Measurements from ENCODE around the gene TCP11L1.

Gene TCP11L1

GRCh38 chr11:33094157-33094556 is 54.8 kb downstream of the TCP11L1 start:
- no peak for TF ChIP-seq EZH2phosphoT487 (IDR thresholded peaks at IDR 0.05; ENCODE audit: low read length)
- TF ChIP-seq, protein P1, sequence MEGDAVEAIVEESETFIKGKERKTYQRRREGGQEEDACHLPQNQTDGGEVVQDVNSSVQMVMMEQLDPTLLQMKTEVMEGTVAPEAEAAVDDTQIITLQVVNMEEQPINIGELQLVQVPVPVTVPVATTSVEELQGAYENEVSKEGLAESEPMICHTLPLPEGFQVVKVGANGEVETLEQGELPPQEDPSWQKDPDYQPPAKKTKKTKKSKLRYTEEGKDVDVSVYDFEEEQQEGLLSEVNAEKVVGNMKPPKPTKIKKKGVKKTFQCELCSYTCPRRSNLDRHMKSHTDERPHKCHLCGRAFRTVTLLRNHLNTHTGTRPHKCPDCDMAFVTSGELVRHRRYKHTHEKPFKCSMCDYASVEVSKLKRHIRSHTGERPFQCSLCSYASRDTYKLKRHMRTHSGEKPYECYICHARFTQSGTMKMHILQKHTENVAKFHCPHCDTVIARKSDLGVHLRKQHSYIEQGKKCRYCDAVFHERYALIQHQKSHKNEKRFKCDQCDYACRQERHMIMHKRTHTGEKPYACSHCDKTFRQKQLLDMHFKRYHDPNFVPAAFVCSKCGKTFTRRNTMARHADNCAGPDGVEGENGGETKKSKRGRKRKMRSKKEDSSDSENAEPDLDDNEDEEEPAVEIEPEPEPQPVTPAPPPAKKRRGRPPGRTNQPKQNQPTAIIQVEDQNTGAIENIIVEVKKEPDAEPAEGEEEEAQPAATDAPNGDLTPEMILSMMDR (IDR thresholded peaks at IDR 0.05; ENCODE audit: low read length): no peak
- no peak for TF ChIP-seq EZH2 (optimal IDR thresholded peaks at IDR 0.05; ENCODE audit: low read depth, low read length)
- H4K20me1 ChIP-seq (ENCODE audit: insufficient read depth, low read length): no peaks in the 10 kb centered on the region
- H3K36me3 ChIP-seq (replicated peaks; ENCODE audit: insufficient read depth, low read length): 0 out of 2 replicates have a peak, but pooled peaks cover 4% of the 10 kb centered on the region
- no peak overlapping the region for H3K9ac ChIP-seq (ENCODE audit: low read length)
- H3K27me3 ChIP-seq (replicated peaks; ENCODE audit: insufficient read depth, low read length): no peaks in the 10 kb centered on the region
- no peak overlapping the region for H3K27ac ChIP-seq (ENCODE audit: low read length)
- H3K4me3 ChIP-seq (ENCODE audit: low read length): no peak overlapping the region
- H3K4me2 ChIP-seq (ENCODE audit: low read depth, low read length): no peak overlapping the region
- H2AFZ ChIP-seq (ENCODE audit: low read length): no peak overlapping the region
- no peaks in the 10 kb centered on the region for H3K9me3 ChIP-seq (replicated peaks; ENCODE audit: insufficient read depth, low read length)
- H3K9me2 ChIP-seq (replicated peaks; ENCODE audit: insufficient read depth, low read length): no peaks in the 10 kb centered on the region
- H3K79me2 ChIP-seq (ENCODE audit: low read length): no peaks in the 10 kb centered on the region
- no peaks in the 10 kb centered on the region for H3F3A ChIP-seq (ENCODE audit: insufficient read depth, low read length)
- DNase-seq: no peak
- no peaks in the 10 kb centered on the region for H3K4me1 ChIP-seq (ENCODE audit: low read length)

- H3K79me2 ChIP-seq (ENCODE audit: low read length): no peaks in the 10 kb centered on the region
- no peak overlapping the region for H3K27ac ChIP-seq (ENCODE audit: low read length)
- no peaks in the 10 kb centered on the region for H3K36me3 ChIP-seq (replicated peaks; ENCODE audit: insufficient read depth, low read length)
- no peak overlapping the region for H2AFZ ChIP-seq (ENCODE audit: low read length)
- H3K4me2 ChIP-seq (ENCODE audit: low read depth, low read length): no peak overlapping the region
- H3K4me3 ChIP-seq (ENCODE audit: low read length): no peak overlapping the region
- DNase-seq: no peak
- H3K9me2 ChIP-seq (replicated peaks; ENCODE audit: insufficient read depth, low read length): no peaks in the 10 kb centered on the region
- no peaks in the 10 kb centered on the region for H3F3A ChIP-seq (ENCODE audit: insufficient read depth, low read length)
- H3K27me3 ChIP-seq (replicated peaks; ENCODE audit: insufficient read depth, low read length): no peaks in the 10 kb centered on the region
- no peaks in the 10 kb centered on the region for H3K9me3 ChIP-seq (replicated peaks; ENCODE audit: insufficient read depth, low read length)
- H4K20me1 ChIP-seq (ENCODE audit: insufficient read depth, low read length): no peaks in the 10 kb centered on the region
- TF ChIP-seq, protein P1 (IDR thresholded peaks at IDR 0.05; ENCODE audit: low read length): no peak
- TF ChIP-seq EZH2phosphoT487 (IDR thresholded peaks at IDR 0.05; ENCODE audit: low read length): no peak
- TF ChIP-seq EZH2 (optimal IDR thresholded peaks at IDR 0.05; ENCODE audit: low read depth, low read length): no peak
- no peak overlapping the region for H3K9ac ChIP-seq (ENCODE audit: low read length)
- no peaks in the 10 kb centered on the region for H3K4me1 ChIP-seq (ENCODE audit: low read length)
These were observed 64.5 kb downstream of the TCP11L1 start for GRCh38 chr11:33103836-33104235.

DNA sequence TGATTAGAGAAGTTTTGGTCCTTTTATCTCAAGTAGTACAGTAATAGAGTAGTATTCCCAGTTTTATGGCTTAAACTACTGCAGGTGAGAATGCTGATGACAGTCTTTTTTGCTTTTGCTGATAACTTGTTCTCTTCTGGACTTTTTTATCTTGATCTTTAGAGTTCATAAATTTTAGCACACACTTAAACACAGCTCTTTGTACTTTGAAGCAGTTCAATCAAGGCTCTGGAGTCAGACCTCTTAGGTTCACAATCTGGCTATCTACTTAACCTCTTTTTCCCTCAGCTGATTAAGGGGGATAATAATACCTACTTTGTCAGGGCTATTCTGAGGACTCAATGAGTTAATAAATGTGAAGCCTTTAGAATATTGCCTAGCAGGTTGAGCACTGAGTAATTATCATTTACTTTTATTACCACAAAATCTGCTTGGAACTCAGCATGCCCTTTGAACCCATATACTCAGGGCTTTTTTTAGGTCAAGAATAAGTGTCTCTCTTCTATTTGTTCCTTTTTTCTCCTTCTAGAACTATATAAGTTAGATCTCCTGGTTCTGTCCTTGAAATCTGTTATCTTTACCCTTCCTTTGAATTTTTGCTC is 70.0 kb downstream of the TCP11L1 start:
- no peak overlapping the region for H2AFZ ChIP-seq (ENCODE audit: low read length)

More for the DNA sequence above, 70.0 kb downstream of the TCP11L1 start:
- Histone ChIP-seq H3K27ac (ENCODE audit: low read length) (no peak overlapping the region), H3K4me2 (ENCODE audit: low read depth, low read length) (no peak overlapping the region), H3K4me3 (ENCODE audit: low read length) (no peak overlapping the region), H3K4me1 (ENCODE audit: low read length) (no peaks in the 10 kb centered on the region), H3K27me3 (replicated peaks; ENCODE audit: insufficient read depth, low read length) (no peaks in the 10 kb centered on the region), H3K36me3 (replicated peaks; ENCODE audit: insufficient read depth, low read length) (no peaks in the 10 kb centered on the region), H4K20me1 (ENCODE audit: insufficient read depth, low read length) (no peaks in the 10 kb centered on the region), H3K79me2 (ENCODE audit: low read length) (no peaks in the 10 kb centered on the region), H3F3A (ENCODE audit: insufficient read depth, low read length) (no peaks in the 10 kb centered on the region), H3K9me3 (replicated peaks; ENCODE audit: insufficient read depth, low read length) (no peaks in the 10 kb centered on the region), H3K9me2 (replicated peaks; ENCODE audit: insufficient read depth, low read length) (no peaks in the 10 kb centered on the region), H3K9ac (ENCODE audit: low read length) (no peak overlapping the region)
- TF ChIP-seq, protein P1 (IDR thresholded peaks at IDR 0.05; ENCODE audit: low read length): no peak
- TF ChIP-seq EZH2 (optimal IDR thresholded peaks at IDR 0.05; ENCODE audit: low read depth, low read length): no peak
- TF ChIP-seq EZH2phosphoT487 (IDR thresholded peaks at IDR 0.05; ENCODE audit: low read length): no peak
- no peak for DNase-seq

Measured in MM.1S (cell line).